Urinary bladder (tissue), 4 donors: Measurements from ENCODE around the gene NEK2. TPM values are rescaled to one million over a fixed set of nuclear protein-coding genes. Genes with fewer than 3 reads are reported as not detected.
"Not testable (repeated sequence)": the region's sequence is repeated elsewhere in the genome, so short reads cannot be mapped to it uniquely, and the experiment has no call there.

Source experiments
- DNase-seq: peaks from one replicate; pipeline ENCODE4 v3.0.0-alpha.2; 2015; ENCODE audit errors: extremely low spot score
- H3K27ac ChIP-seq: one replicate; pipeline ENCODE4 v1.5.1; 2013; ENCODE audit warnings: low read depth, mild to moderate bottlenecking, moderate library complexity
- H3K36me3 ChIP-seq: one replicate; pipeline ENCODE4 v1.6.1; 2013; ENCODE audit warnings: mild to moderate bottlenecking, moderate library complexity; ENCODE audit not compliant: insufficient read depth
- H3K4me1 ChIP-seq: one replicate; pipeline ENCODE4 v1.6.1; 2013; ENCODE audit warnings: mild to moderate bottlenecking, moderate library complexity; ENCODE audit not compliant: insufficient read depth
- H3K4me3 ChIP-seq: one replicate; pipeline ENCODE4 v1.5.1; 2013; ENCODE audit warnings: low read depth, low read length
- WGBS: extraction: QIAGEN DNeasy Blood & Tissue Kit; methylation state at CpG from one replicate; pipeline ENCODE4 v1.1.7; 2013; 5-methylcytosine and 5-hydroxymethylcytosine counted together
- polyA plus RNA-seq: library from polyadenylated mRNA; stranded (reverse); fragments of 200-250 nt; gene quantifications from one replicate; pipeline ENCODE4 v1.2.3, GENCODE V29; 2013
- total RNA-seq: library from RNA; depleted of rRNA; stranded (reverse); fragments of >200 nt; gene quantifications from one replicate; pipeline ENCODE4 v1.2.3, GENCODE V29; 2014
- donor health status: healthy with polysubstance abuse.
- donor health status: healthy.

Gene NEK2
- total and polyA plus RNA-seq, 2 donors, result 0.18 to 13.1 TPM

- Histone ChIP-seq H3K36me3 (no peaks in the 10 kb centered on the region), H3K4me3 (no peak overlapping the region), H3K27ac (no peak overlapping the region), H3K4me1 (no peaks in the 10 kb centered on the region)
- WGBS, result 85% methylated on average over 3 of the region's 3 CpGs
- DNase-seq, result no peak
These were observed 29.1 kb upstream of the NEK2 start for GRCh38 chr1:211704543-211704942.

- WGBS, result 86% methylated on average over 11 of the region's 11 CpGs
- Histone ChIP-seq H3K36me3 (no peaks in the 10 kb centered on the region), H3K4me1 (no peaks in the 10 kb centered on the region), H3K27ac (no peak overlapping the region), H3K4me3 (no peak overlapping the region)
- no peak for DNase-seq
These were observed 28.6 kb upstream of the NEK2 start for GRCh38 chr1:211703812-211704537.

GRCh38 chr1:211701733-211702132 is 26.3 kb upstream of the NEK2 start:
- H3K4me1 ChIP-seq, result no peaks in the 10 kb centered on the region
- H3K27ac ChIP-seq, result no peak overlapping the region
- WGBS, result 90% methylated on average over 6 of the region's 6 CpGs
- DNase-seq, result no peak
- no peak overlapping the region for H3K4me3 ChIP-seq
- no peaks in the 10 kb centered on the region for H3K36me3 ChIP-seq

- WGBS, result 73% methylated on average over 16 of the region's 16 CpGs
- Histone ChIP-seq H3K27ac (no peak overlapping the region), H3K36me3 (no peaks in the 10 kb centered on the region), H3K4me1 (no peaks in the 10 kb centered on the region), H3K4me3 (no peak overlapping the region)
- DNase-seq, result no peak
These were observed 23.6 kb upstream of the NEK2 start for GRCh38 chr1:211699059-211699458.

GRCh38 chr1:211698161-211699026 is 23.0 kb upstream of the NEK2 start:
- Histone ChIP-seq H3K4me3 (no peak overlapping the region), H3K36me3 (no peaks in the 10 kb centered on the region), H3K27ac (no peak overlapping the region), H3K4me1 (no peaks in the 10 kb centered on the region)
- 23% methylated on average over 29 of the region's 29 CpGs for WGBS
- DNase-seq, result peak; percentile 15

- no peaks in the 10 kb centered on the region for H3K4me1 ChIP-seq
- H3K4me3 ChIP-seq, result no peak overlapping the region
- 87% methylated on average over 1 of the region's 1 CpG for WGBS
- H3K27ac ChIP-seq, result no peak overlapping the region
- H3K36me3 ChIP-seq, result no peaks in the 10 kb centered on the region
- DNase-seq, result no peak
These were observed 21.9 kb upstream of the NEK2 start for GRCh38 chr1:211697356-211697755.

- no peak for DNase-seq
- no peaks in the 10 kb centered on the region for H3K36me3 ChIP-seq
- WGBS, result 64% methylated on average over 10 of the region's 10 CpGs
- no peak overlapping the region for H3K4me3 ChIP-seq
- no peak overlapping the region for H3K27ac ChIP-seq
- H3K4me1 ChIP-seq, result no peaks in the 10 kb centered on the region
These were observed 19.9 kb upstream of the NEK2 start for GRCh38 chr1:211695135-211695816.

GRCh38 chr1:211693911-211694310 is 18.5 kb upstream of the NEK2 start:
- H3K27ac ChIP-seq, H3K36me3 ChIP-seq, H3K4me3 ChIP-seq, DNase-seq, H3K4me1 ChIP-seq: not testable (repeated sequence)
- 95% methylated on average over 5 of the region's 5 CpGs for WGBS

GRCh38 chr1:211688421-211688820 is 13.0 kb upstream of the NEK2 start:
- Histone ChIP-seq H3K4me1 (no peaks in the 10 kb centered on the region), H3K27ac (no peak overlapping the region), H3K36me3 (no peaks in the 10 kb centered on the region), H3K4me3 (no peak overlapping the region)
- 92% methylated on average over 2 of the region's 2 CpGs for WGBS
- no peak for DNase-seq

- Histone ChIP-seq H3K36me3 (no peaks in the 10 kb centered on the region), H3K4me1 (no peaks in the 10 kb centered on the region), H3K4me3 (no peak overlapping the region), H3K27ac (no peak overlapping the region)
- no peak for DNase-seq
- 89% methylated on average over 16 of the region's 16 CpGs for WGBS
These were observed 12.2 kb upstream of the NEK2 start for GRCh38 chr1:211687462-211688215.

- no peak for DNase-seq
- Histone ChIP-seq H3K4me1 (no peaks in the 10 kb centered on the region), H3K4me3 (no peak overlapping the region), H3K36me3 (no peaks in the 10 kb centered on the region), H3K27ac (no peak overlapping the region)
- 76% methylated on average over 7 of the region's 7 CpGs for WGBS
These were observed 10.4 kb upstream of the NEK2 start for GRCh38 chr1:211685823-211686222.

GRCh38 chr1:211684791-211685190 is 9.4 kb upstream of the NEK2 start:
- 78% methylated on average over 3 of the region's 3 CpGs for WGBS
- DNase-seq, result no peak
- Histone ChIP-seq H3K36me3 (no peaks in the 10 kb centered on the region), H3K27ac (no peak overlapping the region), H3K4me1 (no peaks in the 10 kb centered on the region), H3K4me3 (no peak overlapping the region)

GRCh38 chr1:211684331-211684730 is 8.9 kb upstream of the NEK2 start:
- 70% methylated on average over 3 of the region's 3 CpGs for WGBS
- no peak for DNase-seq
- Histone ChIP-seq H3K27ac (no peak overlapping the region), H3K36me3 (no peaks in the 10 kb centered on the region), H3K4me1 (no peaks in the 10 kb centered on the region), H3K4me3 (no peak overlapping the region)
